IPS DF 6.9 (cell line): ENCODE measurements around the gene DCUN1D2.

Experiments used
- DNase-seq: peaks from one replicate; pipeline ENCODE4 v3.0.0-alpha.2; 2013; ENCODE audit warnings: low read depth, low spot score
- H3K27ac ChIP-seq: one replicate; pipeline ENCODE4 v1.5.1; 2013; ENCODE audit warnings: low read length, control low read depth
- H3K27me3 ChIP-seq: 2 replicates; pipeline ENCODE4 v1.6.1; 2013; ENCODE audit warnings: mild to moderate bottlenecking, low read length; ENCODE audit not compliant: control insufficient read depth, insufficient read depth
- H3K36me3 ChIP-seq: 2 replicates; pipeline ENCODE4 v1.6.1; 2013; ENCODE audit warnings: low read length; ENCODE audit not compliant: control insufficient read depth, insufficient read depth
- H3K4me1 ChIP-seq: 2 replicates; pipeline ENCODE4 v1.6.1; 2013; ENCODE audit warnings: low read length; ENCODE audit not compliant: control insufficient read depth, insufficient read depth
- H3K4me3 ChIP-seq: 2 replicates; pipeline ENCODE4 v1.5.1; 2013; ENCODE audit warnings: mild to moderate bottlenecking, low read length
- H3K9me3 ChIP-seq: 2 replicates; pipeline ENCODE4 v1.6.1; 2013; ENCODE audit warnings: low read length, inconsistent platforms; ENCODE audit not compliant: control insufficient read depth, insufficient read depth
- WGBS: extraction: QIAGEN DNeasy Blood & Tissue Kit; methylation state at CpG from one replicate; pipeline ENCODE4 v1.1.7; 2013; ENCODE audit warnings: mixed read lengths, missing lambda C conversion rate; ENCODE audit not compliant: insufficient read length, insufficient coverage; 5-methylcytosine and 5-hydroxymethylcytosine counted together

Gene DCUN1D2

GRCh38 chr13:113407531-113408393 is 82.7 kb downstream of the DCUN1D2 start:
- no peaks in the 10 kb centered on the region for H3K27me3 ChIP-seq
- H3K9me3 ChIP-seq, result no peaks in the 10 kb centered on the region
- H3K36me3 ChIP-seq, result no peaks in the 10 kb centered on the region
- DNase-seq, result no peak
- WGBS, result no CpG with 5 or more reads among the region's 41 CpGs
- H3K27ac ChIP-seq, result no peak overlapping the region
- H3K4me3 ChIP-seq, result no peak overlapping the region
- no peaks in the 10 kb centered on the region; the same call in 1 of the 2 replicates for H3K4me1 ChIP-seq

DNA sequence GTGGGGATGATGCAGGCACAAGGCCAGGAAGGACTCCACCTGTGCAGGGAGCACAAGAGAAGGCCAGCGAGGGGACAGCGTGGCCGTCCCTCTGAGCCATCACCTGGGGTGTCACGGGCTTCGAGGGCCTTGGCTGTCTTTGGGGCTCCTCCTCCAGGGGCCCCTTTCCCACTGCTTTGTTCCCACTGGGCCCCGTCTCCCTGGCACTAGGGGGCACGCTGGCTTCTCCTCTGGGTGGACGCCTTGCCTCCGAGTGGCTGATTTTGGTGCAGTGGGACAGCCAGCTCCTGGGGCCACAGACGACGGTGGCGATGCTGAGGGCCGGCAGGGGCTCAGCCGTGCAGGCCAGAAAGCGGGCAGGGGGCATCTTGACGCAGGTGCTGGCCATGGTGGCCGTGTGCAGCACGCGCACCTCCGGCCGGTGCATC is 83.4 kb downstream of the DCUN1D2 start:
- Histone ChIP-seq H3K27me3 (no peaks in the 10 kb centered on the region), H3K4me1 (no peaks in the 10 kb centered on the region; the same call in 1 of the 2 replicates), H3K27ac (no peak overlapping the region), H3K9me3 (no peaks in the 10 kb centered on the region), H3K4me3 (no peak overlapping the region), H3K36me3 (no peaks in the 10 kb centered on the region)
- no CpG with 5 or more reads among the region's 21 CpGs for WGBS
- DNase-seq, result no peak

DNA sequence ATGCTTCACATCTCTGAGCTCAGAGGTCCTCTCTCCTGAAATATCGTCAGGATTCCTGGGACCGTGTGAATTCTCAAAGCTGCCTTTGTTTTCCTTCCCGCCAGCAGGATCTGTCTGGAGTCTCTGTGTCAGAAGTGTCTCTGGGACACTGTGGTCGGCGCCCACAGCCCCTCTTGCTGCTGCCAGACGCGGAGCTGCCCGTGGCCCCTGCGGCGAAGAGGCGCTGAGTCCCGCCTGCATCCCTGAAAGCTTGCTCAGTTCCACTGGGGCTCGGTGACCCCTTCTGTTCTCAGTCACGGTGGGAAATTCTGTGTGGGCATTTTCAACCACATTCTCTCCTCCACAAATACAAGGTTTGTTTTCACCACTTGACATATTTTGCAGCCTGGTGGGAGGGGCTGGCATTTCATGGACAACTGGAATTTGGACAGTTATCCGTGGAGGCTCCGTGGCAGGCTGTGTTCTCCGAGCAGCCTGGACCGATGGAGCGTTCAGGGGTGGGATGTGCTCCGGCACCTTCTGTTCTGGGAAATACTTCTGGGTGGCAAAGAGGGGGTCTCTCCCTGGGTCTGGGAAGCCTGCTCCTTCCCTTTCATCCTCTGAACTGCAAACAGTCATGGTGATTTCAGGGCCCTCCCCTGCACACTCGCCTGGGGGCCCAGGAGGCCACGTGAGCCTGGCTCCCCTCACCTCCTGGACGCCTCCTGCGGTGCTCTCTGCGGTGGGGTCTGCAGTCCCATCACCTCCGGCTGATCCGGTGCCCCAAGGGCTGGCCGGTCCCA is 84.0 kb downstream of the DCUN1D2 start:
- Histone ChIP-seq H3K4me1 (no peaks in the 10 kb centered on the region; the same call in 1 of the 2 replicates), H3K9me3 (no peaks in the 10 kb centered on the region), H3K36me3 (no peaks in the 10 kb centered on the region), H3K27me3 (no peaks in the 10 kb centered on the region), H3K4me3 (no peak overlapping the region), H3K27ac (no peak overlapping the region)
- DNase-seq, result no peak
- no CpG with 5 or more reads among the region's 28 CpGs for WGBS
